SU-DHL-6 (cell line): Measurements from ENCODE around the gene ST6GALNAC3.
"Not testable (repeated sequence)": the region's sequence is repeated elsewhere in the genome, so short reads cannot be mapped to it uniquely, and the experiment has no call there.

Experiments used
- H2AFZ ChIP-seq: fragments of 200-600 bp; sonication (generic); 2 replicates; pipeline ENCODE4 v1.6.1; 2014; ENCODE audit warnings: low read depth, mild to moderate bottlenecking, moderate library complexity, mixed read lengths, antibody characterized with exemption, low read length; ENCODE audit not compliant: severe bottlenecking
- H3F3A ChIP-seq: fragments of 200-600 bp; shearing (Covaris generic); 2 replicates; pipeline ENCODE4 v1.6.0; 2016; ENCODE audit warnings: antibody characterized with exemption, mild to moderate bottlenecking; ENCODE audit not compliant: insufficient read depth
- H3K27ac ChIP-seq: fragments of 200-600 bp; sonication (generic); 2 replicates; pipeline ENCODE4 v1.5.1; 2016; ENCODE audit warnings: low read depth, mild to moderate bottlenecking, low read length, moderate library complexity, mixed read lengths
- H3K27me3 ChIP-seq: fragments of 200-600 bp; sonication (generic), shearing (Covaris generic); 2 replicates; pipeline ENCODE4 v1.6.0; 2014; ENCODE audit warnings: mild to moderate bottlenecking, low read length
- H3K36me3 ChIP-seq: fragments of 200-600 bp; sonication (generic); 2 replicates; pipeline ENCODE4 v1.6.1; 2014; ENCODE audit warnings: mild to moderate bottlenecking, low read length, mixed read lengths
- H3K4me2 ChIP-seq: fragments of 300-600, 200-600 bp; shearing (Covaris generic), sonication (generic); 2 replicates; pipeline ENCODE4 v1.6.0; 2014; ENCODE audit warnings: low read length, low read depth, mild to moderate bottlenecking; ENCODE audit not compliant: poor library complexity, severe bottlenecking
- H3K4me3 ChIP-seq: fragments of 200-600 bp; sonication (generic); 2 replicates; pipeline ENCODE4 v1.5.1; 2014; ENCODE audit warnings: antibody characterized with exemption, low read length, mild to moderate bottlenecking, mixed read lengths; ENCODE audit not compliant: insufficient read depth, poor library complexity, severe bottlenecking
- H3K79me2 ChIP-seq: fragments of 200-600 bp; sonication (generic); 2 replicates; pipeline ENCODE4 v1.6.1; 2014; ENCODE audit warnings: mild to moderate bottlenecking, low read length, moderate library complexity; ENCODE audit not compliant: insufficient read depth
- H3K9ac ChIP-seq: fragments of 200-600 bp; sonication (generic); 2 replicates; pipeline ENCODE4 v1.7.0; 2014; ENCODE audit warnings: mild to moderate bottlenecking, low read length
- H3K9me2 ChIP-seq: fragments of 200-600 bp; sonication (generic); replicated peaks from 2 replicates; pipeline ENCODE4 v1.6.1; 2014; ENCODE audit warnings: low read length; ENCODE audit not compliant: insufficient read depth
- H3K9me3 ChIP-seq: fragments of 200-600 bp; sonication (generic); 2 replicates; pipeline ENCODE4 v1.6.1; 2014; ENCODE audit warnings: low read length, mixed read lengths; ENCODE audit not compliant: insufficient read depth
- H4K20me1 ChIP-seq: fragments of 200-600 bp; sonication (generic); 2 replicates; pipeline ENCODE4 v1.6.1; 2014; ENCODE audit warnings: low read depth, mild to moderate bottlenecking, antibody characterized with exemption, low read length, moderate library complexity, mixed read lengths
- CTCF ChIP-seq: fragments of 200-600 bp; sonication (generic); IDR thresholded peaks from one replicate; pipeline ENCODE4 v1.5.1; 2017; ENCODE audit warnings: antibody characterized with exemption, mild to moderate bottlenecking, low read length, moderate library complexity; ENCODE audit not compliant: insufficient read depth, poor library complexity, severe bottlenecking
- EZH2phosphoT487 ChIP-seq: fragments of 200-600 bp; sonication (generic), shearing (Covaris generic); conservative IDR thresholded peaks from 2 replicates; pipeline ENCODE4 v1.6.1; 2018; ENCODE audit warnings: mild to moderate bottlenecking, antibody characterized with exemption, low read length, moderate library complexity, mixed read lengths

The ST6GALNAC3 gene

GRCh38 chr1:76640092-76640491 is 565.5 kb downstream of the ST6GALNAC3 start:
- H3K27ac ChIP-seq: no peak overlapping the region

DNA sequence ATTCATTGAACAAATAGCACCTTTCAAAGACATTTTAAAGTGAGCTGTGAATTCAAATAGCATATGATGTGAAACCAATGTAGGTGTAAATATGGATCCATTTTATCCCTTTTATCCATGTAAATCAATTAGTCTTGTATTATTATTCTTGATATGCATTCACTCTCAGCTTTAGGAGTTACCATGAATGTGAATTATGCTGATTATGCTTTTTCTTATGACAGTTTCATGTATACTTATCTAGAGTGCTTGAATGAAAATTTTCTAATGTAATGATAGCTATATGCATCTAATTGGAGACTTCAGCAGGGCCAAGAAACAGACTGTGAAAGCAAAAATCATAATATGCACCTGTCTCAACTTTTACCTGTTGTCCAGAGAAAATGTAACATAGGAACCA is 566.2 kb downstream of the ST6GALNAC3 start:
- Histone ChIP-seq H4K20me1 (no peaks in the 10 kb centered on the region), H3F3A (no peaks in the 10 kb centered on the region), H3K9ac (no peak overlapping the region), H3K9me2 (no peaks in the 10 kb centered on the region), H2AFZ (no peak overlapping the region), H3K27ac (no peak overlapping the region), H3K36me3 (no peaks in the 10 kb centered on the region), H3K79me2 (no peaks in the 10 kb centered on the region), H3K27me3 (no peaks in the 10 kb centered on the region), H3K4me3 (no peak overlapping the region), H3K4me2 (no peak overlapping the region), H3K9me3 (no peaks in the 10 kb centered on the region)
- TF ChIP-seq CTCF: no peak
- no peak for TF ChIP-seq EZH2phosphoT487

More at GRCh38 chr1:76640092-76640491, 565.5 kb downstream of the ST6GALNAC3 start:
- H2AFZ ChIP-seq: no peak overlapping the region
- no peak for TF ChIP-seq CTCF
- TF ChIP-seq EZH2phosphoT487: no peak
- no peak overlapping the region for H3K9ac ChIP-seq
- H3K4me2 ChIP-seq: no peak overlapping the region
- no peaks in the 10 kb centered on the region for H3K9me3 ChIP-seq
- H3K79me2 ChIP-seq: no peaks in the 10 kb centered on the region
- no peaks in the 10 kb centered on the region for H3K9me2 ChIP-seq
- H3K27me3 ChIP-seq: no peaks in the 10 kb centered on the region
- no peaks in the 10 kb centered on the region for H4K20me1 ChIP-seq
- no peak overlapping the region for H3K4me3 ChIP-seq
- H3K36me3 ChIP-seq: no peaks in the 10 kb centered on the region
- no peaks in the 10 kb centered on the region for H3F3A ChIP-seq

DNA sequence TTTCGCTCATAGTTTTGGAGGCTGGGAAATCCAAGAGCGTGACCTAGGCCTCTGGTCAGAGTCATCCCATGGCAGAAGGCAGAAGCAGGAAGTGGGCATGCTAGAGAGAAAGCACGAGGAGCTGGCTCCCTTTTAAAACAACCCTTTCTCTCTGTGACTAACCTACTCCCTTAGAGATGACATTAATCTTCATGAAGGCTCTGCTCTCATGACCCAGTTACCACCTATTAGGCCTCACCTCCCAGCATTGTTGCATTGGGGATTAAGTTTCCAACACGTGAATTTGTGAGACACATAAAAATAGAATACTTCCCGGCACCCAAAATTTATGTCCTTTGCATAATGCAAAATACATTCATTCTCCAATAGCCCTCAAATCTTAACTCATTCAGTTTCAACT is 569.6 kb downstream of the ST6GALNAC3 start:
- Histone ChIP-seq H3K9ac (no peak overlapping the region), H3K4me3 (no peak overlapping the region), H3K4me2 (no peak overlapping the region), H3K27ac (no peak overlapping the region), H2AFZ (no peak overlapping the region), H3K27me3 (no peaks in the 10 kb centered on the region), H3K36me3 (no peaks in the 10 kb centered on the region), H3K9me2 (no peaks in the 10 kb centered on the region), H3K79me2 (no peaks in the 10 kb centered on the region), H3F3A (no peaks in the 10 kb centered on the region), H4K20me1 (no peaks in the 10 kb centered on the region), H3K9me3 (no peaks in the 10 kb centered on the region)
- TF ChIP-seq EZH2phosphoT487 (no peak), CTCF (no peak)

GRCh38 chr1:76652860-76653259 is 578.3 kb downstream of the ST6GALNAC3 start:
- H3K4me2 ChIP-seq, H3K79me2 ChIP-seq, H3K4me3 ChIP-seq, H3K27me3 ChIP-seq, H4K20me1 ChIP-seq, H3K36me3 ChIP-seq, H3K9me3 ChIP-seq, H2AFZ ChIP-seq, H3K9ac ChIP-seq, H3F3A ChIP-seq, H3K9me2 ChIP-seq, H3K27ac ChIP-seq: not testable (repeated sequence)
